Measurements from ENCODE around the gene ETV2.
"Not testable (repeated sequence)": the region's sequence is repeated elsewhere in the genome, so short reads cannot be mapped to it uniquely, and the experiment has no call there.

ETV2 gene

DNA sequence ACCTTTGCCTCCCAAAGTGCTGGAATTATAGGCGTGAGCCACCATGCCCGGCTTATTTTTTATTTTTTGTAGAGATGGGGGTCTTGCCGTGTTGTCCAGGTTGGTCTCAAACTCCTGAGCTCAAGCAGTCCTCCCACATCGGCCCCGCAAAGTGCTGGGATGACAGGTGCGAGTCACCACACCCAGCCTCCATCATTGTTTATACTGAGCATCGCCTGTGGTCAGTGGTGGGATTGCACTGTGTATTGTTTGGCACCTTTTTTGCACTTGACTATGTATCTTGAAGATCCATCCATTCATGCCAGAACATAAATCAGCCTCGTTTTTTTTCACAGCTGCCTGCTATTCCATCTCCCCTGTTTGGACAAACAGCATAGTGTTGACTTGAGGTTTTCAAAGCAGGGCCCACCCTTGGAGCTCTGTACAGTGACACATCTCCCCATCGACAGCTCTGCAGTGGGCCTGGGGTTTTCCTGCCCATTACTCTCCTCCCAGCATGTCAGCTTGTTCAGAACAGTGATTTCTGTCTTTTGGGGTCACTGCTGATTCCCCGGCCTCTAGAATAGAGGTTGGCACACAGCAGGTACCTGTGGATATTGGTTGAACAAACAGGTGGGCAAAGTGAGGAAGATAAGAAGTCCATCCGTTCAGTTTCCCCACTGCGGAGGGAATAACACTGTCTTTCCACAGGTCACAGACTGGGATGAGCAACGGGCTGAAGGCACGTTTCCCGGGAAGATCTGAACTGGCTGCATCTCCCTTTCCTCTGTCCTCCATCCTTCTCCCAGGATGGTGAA is 16.6 kb downstream of the ETV2 start:
- no peak for DNase-seq (ENCODE audit: low read depth in 3 of 3)

DNA sequence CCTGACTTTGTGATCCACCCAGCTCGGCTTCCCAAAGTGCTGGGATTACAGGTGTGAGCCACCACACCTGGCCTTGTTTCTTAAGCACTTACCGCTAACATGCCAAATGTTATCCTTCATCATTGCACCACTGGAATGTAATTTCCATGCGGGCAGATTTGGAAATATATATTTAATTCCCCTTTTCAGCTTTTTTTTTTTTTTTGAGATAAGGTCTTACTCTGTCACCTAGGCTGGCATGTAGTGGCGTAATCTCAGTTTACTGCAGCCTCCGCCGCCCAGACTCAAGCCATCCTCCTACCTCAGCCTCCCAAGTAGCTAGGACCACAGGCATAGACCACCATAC is 20.4 kb downstream of the ETV2 start:
- DNase-seq (ENCODE audit: low read depth in 3 of 3), result no peak

DNA sequence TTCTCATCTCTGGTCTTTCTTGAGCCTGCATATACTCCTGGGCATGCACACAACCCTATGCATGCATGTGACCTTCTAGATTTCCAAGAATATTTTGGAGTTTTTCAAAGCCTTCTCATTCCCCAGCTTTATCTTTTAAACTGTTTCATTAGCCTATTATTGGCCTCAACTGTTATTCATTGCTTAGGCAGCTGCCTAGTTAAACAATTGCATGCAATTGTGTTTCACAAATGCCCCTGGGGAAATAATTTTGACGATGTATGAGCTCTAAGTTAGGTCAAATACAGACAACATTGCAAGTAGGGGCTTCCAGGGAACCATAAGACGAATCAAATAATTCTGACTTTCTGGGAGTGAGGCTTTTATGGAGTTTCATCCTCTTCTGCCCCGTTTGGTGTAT is 22.4 kb downstream of the ETV2 start:
- no peak for DNase-seq (ENCODE audit: low read depth in 3 of 3)

DNA sequence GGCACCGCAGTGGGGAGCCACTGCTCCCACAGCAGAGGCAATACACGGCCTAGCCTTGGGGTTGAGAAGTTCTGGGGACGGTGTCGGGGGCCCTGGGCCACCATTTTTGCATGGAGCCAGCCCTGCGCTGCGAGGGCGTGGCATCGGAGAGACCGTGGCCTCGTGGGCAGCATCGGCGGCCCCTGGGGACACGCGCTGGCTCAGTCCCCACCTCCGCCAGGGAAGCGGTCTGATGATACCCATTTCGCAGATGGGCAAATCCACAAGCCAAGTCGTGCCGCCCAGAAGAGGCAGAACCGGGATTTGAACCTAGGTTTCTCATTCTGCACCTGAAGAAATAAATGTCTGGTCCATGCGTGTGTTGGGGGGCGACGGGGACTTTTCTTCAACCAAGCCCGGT is 23.6 kb downstream of the ETV2 start:
- DNase-seq (ENCODE audit: low read depth in 3 of 3), result no peak

DNA sequence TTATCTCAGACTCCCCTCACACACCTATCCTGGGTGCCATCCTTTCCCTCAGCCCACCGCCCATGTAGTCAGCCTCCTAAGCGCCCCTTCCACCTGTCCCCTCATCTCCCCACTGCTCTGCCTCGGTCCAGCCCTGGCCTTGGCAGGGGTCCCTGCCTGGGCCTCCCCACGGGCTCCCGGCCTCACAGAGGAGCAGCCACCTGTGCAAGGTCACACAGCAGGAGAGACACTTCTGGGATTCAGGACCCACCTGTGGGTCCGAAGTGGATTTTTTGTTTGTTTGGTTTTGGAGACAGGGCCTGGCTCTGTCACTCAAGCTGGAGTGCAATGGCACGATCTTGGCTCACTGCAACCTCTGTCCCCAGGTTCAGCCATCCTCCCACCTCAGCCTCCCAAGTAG is 24.1 kb downstream of the ETV2 start:
- no peak for DNase-seq (ENCODE audit: low read depth in 3 of 3)

DNA sequence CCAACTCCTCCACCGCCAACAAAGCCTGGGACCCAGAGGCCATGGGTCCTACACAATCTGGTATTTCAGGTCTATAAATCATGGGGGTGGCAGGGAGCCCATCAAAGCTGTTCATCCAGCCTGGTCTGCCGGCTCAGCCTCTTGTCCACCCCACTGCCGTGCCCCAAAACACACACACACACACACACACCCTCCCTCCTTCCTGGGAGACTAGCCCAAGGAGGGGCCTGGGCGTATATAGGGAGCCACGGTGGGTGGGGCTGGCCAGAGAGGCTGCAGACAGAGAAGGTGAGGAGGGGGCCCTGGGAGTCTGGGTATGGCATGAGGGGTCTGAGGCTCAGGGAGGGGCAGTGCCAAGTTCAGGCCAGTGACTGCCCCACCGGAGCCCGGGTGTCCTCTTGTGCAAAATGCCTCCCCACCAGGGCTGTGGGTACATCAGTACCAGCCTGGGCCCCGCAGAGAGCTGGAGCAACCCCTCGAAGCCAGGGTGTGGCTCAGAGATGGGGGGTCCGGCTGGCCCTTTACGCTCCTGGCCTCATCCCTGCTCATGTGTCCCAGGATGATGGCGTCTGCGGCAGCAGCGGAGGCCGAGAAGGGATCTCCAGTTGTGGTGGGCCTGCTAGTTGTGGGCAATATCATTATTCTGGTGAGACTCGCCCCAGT is 24.8 kb downstream of the ETV2 start, which contains the start of gene UPK1A:
TSS of gene UPK1A (plus strand) at position 267 of the 663 bp plus-strand sequence. CDS start at position 563, 296 bp downstream.
- DNase-seq (ENCODE audit: low read depth in 3 of 3), result no peak

DNA sequence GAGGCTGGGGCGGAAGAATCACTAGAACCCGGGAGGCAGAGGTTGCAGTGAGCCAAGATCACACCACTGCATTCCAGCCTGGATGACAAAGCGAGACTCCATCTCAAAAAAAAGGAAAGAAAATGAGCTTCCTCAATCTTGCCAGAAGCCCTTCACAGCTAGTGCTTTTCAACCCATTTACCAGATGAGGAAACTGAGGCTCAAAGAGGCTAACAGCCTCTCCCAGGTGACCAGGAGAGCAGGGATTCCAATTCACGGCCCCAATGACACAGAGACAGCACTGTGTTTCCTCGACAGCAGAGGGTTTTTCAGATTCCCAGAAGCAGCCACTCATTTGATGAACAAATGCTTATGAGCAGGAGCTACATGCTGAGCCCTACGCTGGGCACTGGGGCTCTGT is 28.0 kb downstream of the ETV2 start:
- DNase-seq (ENCODE audit: low read depth in 3 of 3), result no peak

DNA sequence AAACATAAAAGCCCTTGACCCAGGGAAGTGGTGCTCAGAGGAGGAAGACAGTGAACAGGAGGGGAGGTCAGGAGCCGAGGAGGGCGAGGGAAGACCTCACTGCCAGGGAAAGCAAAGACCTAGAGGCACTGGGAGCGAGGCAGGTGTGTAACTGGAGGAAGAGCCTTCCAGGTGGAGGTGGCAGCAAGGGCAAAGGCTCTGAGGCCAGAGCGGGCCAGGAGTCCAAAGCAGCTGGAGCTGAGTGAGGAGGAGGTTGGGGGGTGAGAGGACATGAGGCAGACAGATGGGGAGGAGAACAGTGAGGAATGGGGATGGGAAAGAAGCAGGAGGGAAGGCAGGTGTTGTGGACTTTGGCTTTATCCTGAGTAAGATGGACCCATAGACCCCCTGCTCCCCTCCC is 28.4 kb downstream of the ETV2 start:
- DNase-seq (ENCODE audit: low read depth in 3 of 3), result no peak

DNA sequence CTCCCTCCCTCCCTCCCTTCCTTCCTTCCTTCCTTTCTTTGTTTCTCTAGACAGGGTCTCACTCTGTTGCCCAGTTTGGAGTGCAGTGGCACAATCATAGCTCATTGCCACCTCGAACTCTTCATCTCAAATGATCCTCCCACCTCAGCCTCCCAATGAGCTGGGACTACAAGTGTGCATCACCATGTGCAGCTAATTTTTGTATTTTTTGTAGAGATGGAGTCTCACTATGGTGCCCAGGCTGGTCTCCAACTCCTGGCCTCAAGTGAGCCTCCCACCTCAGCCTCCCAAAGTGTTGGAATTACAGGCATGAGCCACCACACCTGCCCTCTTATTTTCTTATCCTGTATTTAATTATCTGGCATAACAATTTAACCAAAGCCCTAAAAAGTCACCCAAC is 29.1 kb downstream of the ETV2 start:
- no peak for DNase-seq (ENCODE audit: low read depth in 3 of 3)

DNA sequence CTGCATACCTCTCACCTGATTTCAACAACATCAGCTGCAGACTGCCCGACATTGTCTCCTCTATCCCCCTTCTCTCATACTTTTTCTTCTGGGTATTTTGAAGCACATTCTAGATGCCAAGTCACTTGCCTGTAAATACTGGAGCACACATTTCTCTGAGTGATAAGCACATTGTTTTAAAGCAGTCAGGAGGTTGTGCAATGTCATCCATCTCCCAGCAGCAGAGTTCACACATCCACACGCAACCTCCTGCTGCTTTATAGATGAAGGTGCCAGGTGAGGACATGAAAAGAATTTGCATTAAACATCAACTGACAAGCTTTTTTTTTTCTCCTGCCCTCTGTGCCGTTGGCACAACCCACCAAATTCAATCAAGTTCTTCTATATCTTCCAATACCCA is 30.3 kb downstream of the ETV2 start:
- no peak for DNase-seq (ENCODE audit: low read depth in 3 of 3)

DNA sequence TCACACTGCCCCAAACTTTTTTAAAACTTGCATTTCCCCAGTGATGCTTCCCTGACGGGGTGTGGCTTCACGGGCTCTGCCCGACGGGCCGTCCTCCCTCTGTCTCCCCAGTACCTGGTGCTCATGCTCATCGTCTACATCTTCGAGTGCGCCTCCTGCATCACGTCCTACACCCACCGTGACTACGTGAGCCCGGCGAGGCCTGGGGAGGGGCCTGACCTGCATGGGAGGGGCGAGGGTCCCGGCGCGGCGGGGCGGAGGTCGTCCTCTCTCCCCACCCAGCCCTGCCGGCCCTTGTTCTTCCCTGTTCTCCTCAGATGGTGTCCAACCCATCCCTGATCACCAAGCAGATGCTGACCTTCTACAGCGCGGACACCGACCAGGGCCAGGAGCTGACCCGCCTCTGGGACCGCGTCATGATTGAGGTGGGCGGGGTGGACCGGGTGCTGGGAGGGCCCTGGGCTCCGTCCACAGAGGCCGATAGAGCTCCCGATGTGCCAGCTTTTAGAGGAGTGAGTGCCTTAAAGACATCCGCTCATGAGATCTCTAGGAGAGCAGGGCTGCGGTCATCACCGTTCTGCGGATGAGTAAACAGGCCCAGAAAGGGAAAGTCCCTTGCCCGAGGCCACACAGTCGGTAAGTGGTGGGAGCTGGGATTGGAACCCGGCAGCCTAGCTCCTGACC is 31.7 kb downstream of the ETV2 start:
- peak; percentile 23 to 44 (median 36) for DNase-seq (ENCODE audit: low read depth in 3 of 3)

DNA sequence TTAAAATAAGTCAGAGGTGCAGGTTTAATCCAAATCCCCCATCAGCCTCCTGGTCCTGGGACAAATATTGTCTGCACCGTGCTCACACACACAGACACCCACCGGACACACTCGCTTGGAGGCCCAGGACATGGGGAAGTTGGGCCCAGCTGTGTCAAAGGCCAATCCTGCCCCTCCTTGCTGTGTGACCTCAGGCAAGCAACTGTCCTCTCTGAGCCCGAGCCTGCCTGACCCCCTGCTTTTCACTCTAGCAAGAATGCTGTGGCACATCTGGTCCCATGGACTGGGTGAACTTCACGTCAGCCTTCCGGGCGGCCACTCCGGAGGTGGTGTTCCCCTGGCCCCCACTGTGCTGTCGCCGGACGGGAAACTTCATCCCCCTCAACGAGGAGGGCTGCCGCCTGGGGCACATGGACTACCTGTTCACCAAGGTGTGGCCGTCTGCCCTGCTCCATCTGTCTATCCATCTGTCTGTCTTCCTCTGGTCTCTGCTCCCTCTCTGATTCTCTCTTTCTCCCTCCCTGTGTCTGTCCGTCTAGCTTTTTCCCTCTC is 34.1 kb downstream of the ETV2 start:
- no peak for DNase-seq (ENCODE audit: low read depth in 3 of 3)

DNA sequence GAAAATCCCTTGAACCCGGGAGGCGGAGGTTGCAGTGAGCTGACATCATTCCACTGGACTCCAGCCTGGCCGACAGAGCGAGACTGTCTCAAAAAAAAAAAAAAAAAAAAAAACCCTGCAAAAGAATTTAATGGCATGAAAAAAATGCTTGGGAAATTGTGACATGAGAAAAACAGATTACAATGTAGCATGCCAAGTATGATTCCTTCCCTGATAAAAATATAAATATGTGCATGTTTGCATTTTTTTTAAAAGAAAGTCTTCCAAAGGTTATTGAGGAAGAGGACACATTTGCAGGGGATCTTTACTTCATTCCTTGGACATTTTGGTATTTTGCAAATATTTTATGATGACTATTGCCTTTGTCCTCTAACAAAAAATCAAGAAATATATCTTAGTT is 48.3 kb downstream of the ETV2 start:
- DNase-seq (ENCODE audit: low read depth in 3 of 3), result no peak

DNA sequence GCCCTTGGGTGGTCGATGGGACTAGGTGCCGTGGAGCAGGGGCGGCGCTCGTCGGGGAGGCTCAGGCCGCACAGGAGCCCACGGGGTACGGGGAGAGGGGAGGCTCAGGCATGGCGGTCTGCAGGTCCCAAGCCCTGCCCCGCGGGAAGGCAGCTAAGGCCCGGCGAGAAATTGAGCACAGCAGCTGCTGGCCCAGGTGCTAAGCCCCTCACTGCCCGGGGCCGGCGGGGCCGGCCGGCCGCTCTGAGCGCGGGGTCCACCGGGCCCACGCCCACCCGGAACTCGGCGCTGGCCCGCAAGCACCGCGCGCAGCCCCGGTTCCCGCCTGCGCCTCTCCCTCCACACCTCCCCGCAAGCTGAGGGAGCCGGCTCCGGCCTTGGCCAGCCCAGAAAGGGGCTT is 49.6 kb downstream of the ETV2 start:
- DNase-seq (ENCODE audit: low read depth in 3 of 3), result not testable (repeated sequence)

DNA sequence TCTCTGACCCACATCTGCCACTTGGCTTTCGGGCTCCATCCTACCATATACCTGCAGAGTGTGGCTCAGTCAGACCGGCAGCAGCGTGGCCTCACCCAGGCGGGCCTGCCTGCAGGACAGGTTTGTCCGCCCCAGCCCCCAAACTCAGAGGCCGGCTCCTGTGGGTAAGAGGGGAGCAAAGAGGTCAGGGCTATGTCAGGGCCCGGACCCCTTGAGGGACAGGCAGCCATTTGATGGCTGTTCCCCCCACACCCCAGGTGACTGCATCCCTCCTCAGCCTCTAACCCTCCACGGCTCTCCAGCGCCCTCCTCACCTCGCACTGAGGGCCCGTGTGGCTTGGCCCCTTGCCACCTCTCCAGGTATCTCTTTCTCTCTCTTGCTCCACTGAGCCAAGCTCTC is 50.5 kb downstream of the ETV2 start:
- DNase-seq (ENCODE audit: low read depth in 3 of 3), result no peak

DNA sequence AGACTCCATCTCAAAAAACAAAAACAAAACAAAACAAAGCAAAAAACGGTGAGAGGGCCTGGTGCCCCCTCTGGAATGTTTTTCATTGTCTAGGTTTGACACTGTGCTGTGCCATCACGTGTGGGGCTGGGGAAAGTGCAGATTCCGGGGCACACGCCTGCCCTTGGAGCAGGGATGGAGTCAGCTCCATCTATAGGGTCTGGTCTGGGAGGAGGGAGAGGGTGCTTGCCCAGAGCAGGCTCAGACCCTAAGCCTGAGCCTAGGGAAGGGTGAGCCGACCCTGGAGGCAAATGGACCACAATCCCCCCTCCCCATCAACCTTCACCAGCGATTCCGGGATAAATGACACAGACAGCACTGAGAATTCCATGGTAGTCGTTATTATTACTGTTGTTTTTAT is 51.9 kb downstream of the ETV2 start:
- DNase-seq (ENCODE audit: low read depth in 3 of 3), result no peak

DNA sequence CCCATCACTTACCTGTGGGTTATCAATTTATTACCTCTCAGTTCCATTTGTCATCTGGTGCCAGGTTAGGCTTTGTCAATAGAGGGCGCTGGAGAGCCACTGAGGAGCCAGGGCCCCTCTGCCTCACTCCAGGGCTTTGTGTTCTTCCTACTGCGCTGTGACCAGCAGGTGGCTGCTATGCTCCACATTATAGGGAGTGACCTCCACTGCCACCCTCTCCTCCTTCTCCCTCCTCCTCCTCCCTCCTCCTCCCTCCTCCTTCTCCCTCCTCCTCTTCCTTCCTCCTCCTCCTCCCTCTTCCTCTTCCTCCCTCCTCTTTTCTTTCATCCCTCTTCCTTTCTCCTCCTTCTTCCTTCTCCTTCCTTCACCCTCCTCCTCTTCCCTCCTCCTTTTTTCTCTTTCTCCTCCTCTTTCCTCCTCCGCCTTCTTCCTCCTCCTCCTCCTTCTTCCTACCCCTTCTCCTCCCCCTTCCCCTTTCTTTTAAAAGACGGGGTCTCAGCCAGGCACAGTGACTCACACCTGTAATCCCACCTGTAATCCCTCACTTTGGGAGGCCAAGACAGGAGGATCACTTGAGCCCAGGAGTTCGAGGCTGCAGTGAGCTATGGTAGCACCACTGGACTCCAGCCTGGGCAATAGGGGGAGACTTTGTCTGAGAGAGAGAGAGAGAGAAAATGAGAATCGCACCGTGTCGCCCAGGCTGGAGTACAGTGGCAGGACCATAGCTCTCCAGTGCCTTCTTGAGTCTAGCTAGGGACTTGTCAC is 52.5 kb downstream of the ETV2 start:
- DNase-seq (ENCODE audit: low read depth in 3 of 3), result peak; percentile 85 to 90 (median 87)

Data from stimulated activated CD4-positive, alpha-beta T cell treated with anti-CD3 and anti-CD28 coated beads, TNF-alpha, amount 100 ng/mL, for 48 hours (primary cell).